ENCODE measurements around the gene WEE1.
"Not testable (repeated sequence)": the region's sequence is repeated elsewhere in the genome, so short reads cannot be mapped to it uniquely, and the experiment has no call there.

WEE1 gene

GRCh38 chr11:9573052-9573774, at the start of gene WEE1:
Gene WEE1, plus strand, starts transcription at chr11:9573670. Its CDS starts 264 bp downstream, at chr11:9573934.
- DNase-seq (ENCODE audit: low spot score): peak; percentile 93

GRCh38 chr11:9524001-9524400, 49.5 kb upstream of the WEE1 start:
- no peak for DNase-seq (ENCODE audit: low spot score)

GRCh38 chr11:9525116-9525515, 48.4 kb upstream of the WEE1 start:
- DNase-seq (ENCODE audit: low spot score): no peak

GRCh38 chr11:9527481-9528135, 45.9 kb upstream of the WEE1 start:
- no peak for DNase-seq (ENCODE audit: low spot score)

GRCh38 chr11:9528136-9528501, 45.4 kb upstream of the WEE1 start:
- no peak for DNase-seq (ENCODE audit: low spot score)

- DNase-seq (ENCODE audit: low spot score): no peak
These were observed 44.7 kb upstream of the WEE1 start for GRCh38 chr11:9528573-9529333.

GRCh38 chr11:9529334-9529650, 44.2 kb upstream of the WEE1 start:
- DNase-seq (ENCODE audit: low spot score): peak; percentile 53

- no peak for DNase-seq (ENCODE audit: low spot score)
These were observed 43.3 kb upstream of the WEE1 start for GRCh38 chr11:9530020-9530621.

- DNase-seq (ENCODE audit: low spot score): no peak
These were observed 42.4 kb upstream of the WEE1 start for GRCh38 chr11:9530901-9531625.

GRCh38 chr11:9533058-9533457, 40.4 kb upstream of the WEE1 start:
- no peak for DNase-seq (ENCODE audit: low spot score)

GRCh38 chr11:9533736-9534473, 39.6 kb upstream of the WEE1 start:
- DNase-seq (ENCODE audit: low spot score): no peak

GRCh38 chr11:9535189-9535781, 38.2 kb upstream of the WEE1 start:
- DNase-seq (ENCODE audit: low spot score): peak; percentile 76

GRCh38 chr11:9538548-9538947, 34.9 kb upstream of the WEE1 start:
- DNase-seq (ENCODE audit: low spot score): no peak

GRCh38 chr11:9549216-9549615, 24.3 kb upstream of the WEE1 start:
- DNase-seq (ENCODE audit: low spot score): not testable (repeated sequence)

GRCh38 chr11:9550191-9550628, 23.3 kb upstream of the WEE1 start:
- DNase-seq (ENCODE audit: low spot score): no peak

- DNase-seq (ENCODE audit: low spot score): no peak
These were observed 12.0 kb upstream of the WEE1 start for GRCh38 chr11:9561279-9561982.

- DNase-seq (ENCODE audit: low spot score): no peak
These were observed 10.8 kb upstream of the WEE1 start for GRCh38 chr11:9562716-9563115.

GRCh38 chr11:9563196-9563730, 10.2 kb upstream of the WEE1 start:
- no peak for DNase-seq (ENCODE audit: low spot score)

GRCh38 chr11:9565822-9566560, 7.5 kb upstream of the WEE1 start:
- peak; percentile 70 for DNase-seq (ENCODE audit: low spot score)

All from iPS-NIHi11 (cell line).